ENCODE results near the gene TMEM117. TPM values are rescaled to one million over a fixed set of nuclear protein-coding genes. Genes with fewer than 3 reads are reported as not detected.

Gene TMEM117
- total and polyA plus RNA-seq, 2 donors (not counting 1 experiment from before 2014, with no cell fraction given) = 2.0 to 10.4 TPM

GRCh38 chr12:43914391-43914790, 78.5 kb downstream of the TMEM117 start:
- no peaks in the 10 kb centered on the region for H3K9me3 Mint-ChIP-seq (ENCODE audit: insufficient read depth)
- intact Hi-C loops (cut with micrococcal nuclease) = no loop called here
- no peak overlapping the region for H2AFZ ChIP-seq (ENCODE audit: insufficient read depth, low read depth, low read length, poor library complexity, severe bottlenecking)

GRCh38 chr12:43914923-43915468, 79.1 kb downstream of the TMEM117 start:
- WGBS (ENCODE audit: insufficient coverage) = 90% methylated on average over 2 of the region's 3 CpGs
- Mint-ChIP-seq H3K9me3 (ENCODE audit: insufficient read depth) (no peaks in the 10 kb centered on the region), H3K4me1 (no peaks in the 10 kb centered on the region), H3K4me3 (no peak overlapping the region), H3K27me3 (no peaks in the 10 kb centered on the region), H3K27ac (no peak overlapping the region)
- intact Hi-C loops (cut with micrococcal nuclease) = no loop called here
- H3K27me3 ChIP-seq (replicated peaks in 1 of 4; ENCODE audit: control extremely low read depth in 1 of 4, control insufficient read depth in 3 of 4, insufficient read depth in 4 of 4, low read length in 3 of 4) = no peaks in the 10 kb centered on the region
- DNase-seq (no peak), ATAC-seq (ENCODE audit: low read depth) (no peak)
- POLR2A ChIA-PET = no interaction called here
- H3K4me2 ChIP-seq (replicated peaks; ENCODE audit: low read depth, low read length, poor library complexity, severe bottlenecking) = no peak overlapping the region
- no peaks in the 10 kb centered on the region for H3K9me3 ChIP-seq (ENCODE audit: control extremely low read depth in 1 of 3, control insufficient read depth in 2 of 3, insufficient read depth in 1 of 3, low read length in 2 of 3)
- TF ChIP-seq EZH2 (IDR thresholded peaks at IDR 0.05; ENCODE audit: borderline replicate concordance, insufficient read depth, low read depth, low read length, poor library complexity, severe bottlenecking) = no peak
- TF ChIP-seq, protein P1, sequence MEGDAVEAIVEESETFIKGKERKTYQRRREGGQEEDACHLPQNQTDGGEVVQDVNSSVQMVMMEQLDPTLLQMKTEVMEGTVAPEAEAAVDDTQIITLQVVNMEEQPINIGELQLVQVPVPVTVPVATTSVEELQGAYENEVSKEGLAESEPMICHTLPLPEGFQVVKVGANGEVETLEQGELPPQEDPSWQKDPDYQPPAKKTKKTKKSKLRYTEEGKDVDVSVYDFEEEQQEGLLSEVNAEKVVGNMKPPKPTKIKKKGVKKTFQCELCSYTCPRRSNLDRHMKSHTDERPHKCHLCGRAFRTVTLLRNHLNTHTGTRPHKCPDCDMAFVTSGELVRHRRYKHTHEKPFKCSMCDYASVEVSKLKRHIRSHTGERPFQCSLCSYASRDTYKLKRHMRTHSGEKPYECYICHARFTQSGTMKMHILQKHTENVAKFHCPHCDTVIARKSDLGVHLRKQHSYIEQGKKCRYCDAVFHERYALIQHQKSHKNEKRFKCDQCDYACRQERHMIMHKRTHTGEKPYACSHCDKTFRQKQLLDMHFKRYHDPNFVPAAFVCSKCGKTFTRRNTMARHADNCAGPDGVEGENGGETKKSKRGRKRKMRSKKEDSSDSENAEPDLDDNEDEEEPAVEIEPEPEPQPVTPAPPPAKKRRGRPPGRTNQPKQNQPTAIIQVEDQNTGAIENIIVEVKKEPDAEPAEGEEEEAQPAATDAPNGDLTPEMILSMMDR (IDR thresholded peaks at IDR 0.05) = no peak
- CTCF ChIA-PET = no interaction called here
- H3K4me3 ChIP-seq (ENCODE audit: control extremely low read depth in 1 of 5, extremely low read depth in 1 of 5, insufficient read depth in 1 of 5, low read depth in 2 of 5, low read length in 4 of 5) = no peak overlapping the region
- H3K79me2 ChIP-seq (ENCODE audit: control insufficient read depth, insufficient read depth, low read length) = no peaks in the 10 kb centered on the region
- H3K4me1 ChIP-seq (ENCODE audit: control insufficient read depth in 2 of 2, insufficient read depth in 2 of 2, low read length in 2 of 2) = no peaks in the 10 kb centered on the region
- no peaks in the 10 kb centered on the region for H3K36me3 ChIP-seq (replicated peaks in 1 of 2; ENCODE audit: control extremely low read depth in 1 of 2, control insufficient read depth in 1 of 2, extremely low read depth in 1 of 2, insufficient read depth in 2 of 2, low read length in 1 of 2)
- no peaks in the 10 kb centered on the region for H4K20me1 ChIP-seq (ENCODE audit: control insufficient read depth, insufficient read depth, low read length, poor library complexity, severe bottlenecking)
- no peak overlapping the region for H3K27ac ChIP-seq (ENCODE audit: low read length in 2 of 2)
- no peak overlapping the region for H3K9ac ChIP-seq (ENCODE audit: low read length)
- no peak overlapping the region for H2AFZ ChIP-seq (ENCODE audit: insufficient read depth, low read depth, low read length, poor library complexity, severe bottlenecking)

More at GRCh38 chr12:43914391-43914790, 78.5 kb downstream of the TMEM117 start:
- 93% methylated on average over 2 of the region's 4 CpGs for WGBS (ENCODE audit: insufficient coverage)
- ChIA-PET POLR2A (no interaction called here), CTCF (no interaction called here)
- no peaks in the 10 kb centered on the region for H3K27me3 ChIP-seq (replicated peaks in 1 of 4; ENCODE audit: control extremely low read depth in 1 of 4, control insufficient read depth in 3 of 4, insufficient read depth in 4 of 4, low read length in 3 of 4)
- ATAC-seq (ENCODE audit: low read depth) (no peak), DNase-seq (no peak)
- no peak overlapping the region for H3K27ac Mint-ChIP-seq
- H3K4me2 ChIP-seq (replicated peaks; ENCODE audit: low read depth, low read length, poor library complexity, severe bottlenecking) = no peak overlapping the region
- H3K4me3 ChIP-seq (ENCODE audit: control extremely low read depth in 1 of 5, extremely low read depth in 1 of 5, insufficient read depth in 1 of 5, low read depth in 2 of 5, low read length in 4 of 5) = no peak overlapping the region
- no peaks in the 10 kb centered on the region for H3K9me3 ChIP-seq (ENCODE audit: control extremely low read depth in 1 of 3, control insufficient read depth in 2 of 3, insufficient read depth in 1 of 3, low read length in 2 of 3)
- no peak overlapping the region for H3K4me3 Mint-ChIP-seq
- H3K79me2 ChIP-seq (ENCODE audit: control insufficient read depth, insufficient read depth, low read length) = no peaks in the 10 kb centered on the region
- H3K27ac ChIP-seq (ENCODE audit: low read length in 2 of 2) = no peak overlapping the region
- H3K36me3 ChIP-seq (replicated peaks in 1 of 2; ENCODE audit: control extremely low read depth in 1 of 2, control insufficient read depth in 1 of 2, extremely low read depth in 1 of 2, insufficient read depth in 2 of 2, low read length in 1 of 2) = no peaks in the 10 kb centered on the region
- TF ChIP-seq EZH2 (IDR thresholded peaks at IDR 0.05; ENCODE audit: borderline replicate concordance, insufficient read depth, low read depth, low read length, poor library complexity, severe bottlenecking) = no peak
- TF ChIP-seq, protein P1 (IDR thresholded peaks at IDR 0.05) = no peak
- H3K27me3 Mint-ChIP-seq = no peaks in the 10 kb centered on the region
- H3K4me1 ChIP-seq (ENCODE audit: control insufficient read depth in 2 of 2, insufficient read depth in 2 of 2, low read length in 2 of 2) = no peaks in the 10 kb centered on the region
- H4K20me1 ChIP-seq (ENCODE audit: control insufficient read depth, insufficient read depth, low read length, poor library complexity, severe bottlenecking) = no peaks in the 10 kb centered on the region
- no peaks in the 10 kb centered on the region for H3K4me1 Mint-ChIP-seq
- H3K9ac ChIP-seq (ENCODE audit: low read length) = no peak overlapping the region

Measured in B cell (primary cell).